Measurements from ENCODE around the gene STK25. TPM values are rescaled to one million over a fixed set of nuclear protein-coding genes. Genes with fewer than 3 reads are reported as not detected.

STK25 gene
- 138 and 185 TPM in 2 replicates for polyA plus RNA-seq (2011; rRNA removed)
- 237 and 255 TPM in 2 replicates for polyA plus RNA-seq (2012; cell fraction: cytosol; rRNA removed)
- 538 and 609 TPM in 2 replicates for polyA plus RNA-seq (2012; cell fraction: nucleus; rRNA removed)
- polyA plus RNA-seq (2017; fragmentation: RNase III; extraction: RNeasy Plus Mini Kit Qiagen cat#74134 plus additional on column Dnase treatment) = 91.5 to 108 TPM (median 101 TPM) in 3 replicates
- polyA minus RNA-seq (2011; rRNA and poly(A)+ RNA removed) = 189 and 205 TPM in 2 replicates

DNA sequence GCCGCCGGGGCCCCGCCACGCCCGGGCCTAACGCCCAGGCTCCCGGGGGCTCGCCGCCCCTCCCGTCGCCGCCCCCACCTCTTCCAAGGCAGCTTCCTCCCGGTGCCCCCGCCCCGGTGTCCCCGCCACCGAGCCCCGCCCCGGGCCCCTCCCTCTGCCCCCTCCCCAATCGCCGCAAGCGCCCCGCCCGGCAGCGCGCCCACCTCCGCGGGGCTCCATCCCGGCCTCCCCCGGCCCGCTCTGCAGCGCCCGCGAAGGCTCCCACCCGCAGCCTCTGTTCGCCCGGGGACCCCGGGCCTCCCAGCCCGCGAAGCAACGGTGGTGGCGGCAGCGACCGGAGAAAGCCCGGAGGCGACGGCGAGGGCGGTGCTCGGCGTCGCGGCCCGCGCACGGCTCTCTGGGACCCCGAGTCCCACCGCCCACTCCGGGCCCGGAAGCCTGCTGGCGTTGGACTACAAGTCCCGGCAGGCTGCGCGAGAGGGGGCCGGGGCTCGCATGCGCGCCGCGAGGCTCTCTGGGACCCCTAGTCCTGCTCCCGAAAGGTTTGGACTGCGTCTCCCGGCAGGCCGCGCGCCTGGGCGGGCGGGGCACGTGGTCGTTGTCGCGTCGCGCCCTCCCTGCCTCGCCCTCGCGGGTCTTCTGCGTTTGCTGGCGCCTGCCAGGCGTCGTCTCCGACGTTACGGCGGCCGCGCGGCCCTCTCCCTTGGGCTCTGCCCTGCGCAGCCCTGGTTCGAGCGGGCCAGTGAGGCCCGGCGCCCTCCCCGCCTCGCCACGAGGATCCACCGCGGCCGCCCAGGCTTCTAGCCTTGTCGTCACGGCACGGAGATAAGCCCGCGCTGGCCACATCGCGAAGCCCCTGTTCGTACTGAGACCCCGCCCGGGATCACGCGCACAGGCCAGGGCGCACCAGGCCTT, at the start of gene STK25:
Gene STK25 (minus strand): TSS at position 345 of the 915 bp plus-strand sequence. CDS start 549 bp downstream, outside the sequence.
- ChIA-PET POLR2A (no interaction called here), CTCF (interaction anchor here (0.6 to 1.0 kb wide), 3 partner anchors 130 to 153 kb away, joined by 3 read pairs; no protein-coding TSS in a partner anchor)
- H3K4me3 ChIP-seq = peak within 1 kb of the TSS; percentile 76
- peak within 1 kb of the TSS; percentile 97 to 99 for H3K27ac ChIP-seq
- DNase-seq (ENCODE audit: low read depth in 1 of 2, low spot score in 1 of 2) (peak; percentile 94 to 99), ATAC-seq (peak; percentile 89 to 95), FAIRE-seq (no peak)
- H3K9me3 ChIP-seq = no peaks in the 10 kb centered on the region
- H3K4me2 ChIP-seq = peak within 1 kb of the TSS; percentile 95
- peaks cover 13% of the 10 kb centered on the region for H3K4me1 ChIP-seq
- no CpG with 5 or more reads among the region's 122 CpGs for WGBS (ENCODE audit: missing lambda C conversion rate)
- peak; percentile 48; the same call in 1 of the 2 replicates for TF ChIP-seq HOXA7 (CRISPR knock-in tag; IDR thresholded peaks at IDR 0.05)
- TF ChIP-seq ZFP36 (IDR thresholded peaks at IDR 0.05; ENCODE audit: borderline replicate concordance, partially characterized antibody) = no peak
- peak; percentile 74 for TF ChIP-seq PHF8 (IDR thresholded peaks at IDR 0.05; ENCODE audit: borderline replicate concordance, low read depth)
- no peak for TF ChIP-seq FOSL2 (IDR thresholded peaks at IDR 0.05)
- TF ChIP-seq FOSL2 (CRISPR knock-in tag; IDR thresholded peaks at IDR 0.05) = 0 out of 2 replicates have a peak, but pooled peaks have one; percentile 12
- TF ChIP-seq SMC3 (IDR thresholded peaks at IDR 0.05) = no peak
- TF ChIP-seq, protein P1, sequence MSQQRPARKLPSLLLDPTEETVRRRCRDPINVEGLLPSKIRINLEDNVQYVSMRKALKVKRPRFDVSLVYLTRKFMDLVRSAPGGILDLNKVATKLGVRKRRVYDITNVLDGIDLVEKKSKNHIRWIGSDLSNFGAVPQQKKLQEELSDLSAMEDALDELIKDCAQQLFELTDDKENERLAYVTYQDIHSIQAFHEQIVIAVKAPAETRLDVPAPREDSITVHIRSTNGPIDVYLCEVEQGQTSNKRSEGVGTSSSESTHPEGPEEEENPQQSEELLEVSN (IDR thresholded peaks at IDR 0.05; ENCODE audit: borderline replicate concordance, low read depth) = peak; percentile 100
- TF ChIP-seq CBX8 (IDR thresholded peaks at IDR 0.05) = no peak
- TF ChIP-seq HEYL (CRISPR knock-in tag; IDR thresholded peaks at IDR 0.05) = peak; percentile 86
- TF ChIP-seq JUNB (IDR thresholded peaks at IDR 0.05) = no peak
- no peak for TF ChIP-seq ESRRA (IDR thresholded peaks at IDR 0.05; ENCODE audit: borderline replicate concordance, low read length)
- TF ChIP-seq POLR2A (IDR thresholded peaks at IDR 0.05; ENCODE audit: low read length) = peak; percentile 66
- TF ChIP-seq MAFK (IDR thresholded peaks at IDR 0.05; ENCODE audit: partially characterized antibody) = no peak
- no peak for TF ChIP-seq EHMT2 (IDR thresholded peaks at IDR 0.05; ENCODE audit: low read depth)
- TF ChIP-seq, protein P2, sequence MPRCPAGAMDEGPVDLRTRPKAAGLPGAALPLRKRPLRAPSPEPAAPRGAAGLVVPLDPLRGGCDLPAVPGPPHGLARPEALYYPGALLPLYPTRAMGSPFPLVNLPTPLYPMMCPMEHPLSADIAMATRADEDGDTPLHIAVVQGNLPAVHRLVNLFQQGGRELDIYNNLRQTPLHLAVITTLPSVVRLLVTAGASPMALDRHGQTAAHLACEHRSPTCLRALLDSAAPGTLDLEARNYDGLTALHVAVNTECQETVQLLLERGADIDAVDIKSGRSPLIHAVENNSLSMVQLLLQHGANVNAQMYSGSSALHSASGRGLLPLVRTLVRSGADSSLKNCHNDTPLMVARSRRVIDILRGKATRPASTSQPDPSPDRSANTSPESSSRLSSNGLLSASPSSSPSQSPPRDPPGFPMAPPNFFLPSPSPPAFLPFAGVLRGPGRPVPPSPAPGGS (IDR thresholded peaks at IDR 0.05) = peak; percentile 37; the same call in 1 of the 3 replicates
- TF ChIP-seq RAD21 (conservative IDR thresholded peaks at IDR 0.05 in 1 of 2, IDR thresholded peaks at IDR 0.05 in 1 of 2) = no peak
- no peak; the same call in 1 of the 2 replicates for TF ChIP-seq ZSCAN20 (CRISPR knock-in tag; IDR thresholded peaks at IDR 0.05)
- peak; percentile 99 for TF ChIP-seq RNF2 (IDR thresholded peaks at IDR 0.05; ENCODE audit: borderline replicate concordance, low read depth)
- TF ChIP-seq, protein P3, sequence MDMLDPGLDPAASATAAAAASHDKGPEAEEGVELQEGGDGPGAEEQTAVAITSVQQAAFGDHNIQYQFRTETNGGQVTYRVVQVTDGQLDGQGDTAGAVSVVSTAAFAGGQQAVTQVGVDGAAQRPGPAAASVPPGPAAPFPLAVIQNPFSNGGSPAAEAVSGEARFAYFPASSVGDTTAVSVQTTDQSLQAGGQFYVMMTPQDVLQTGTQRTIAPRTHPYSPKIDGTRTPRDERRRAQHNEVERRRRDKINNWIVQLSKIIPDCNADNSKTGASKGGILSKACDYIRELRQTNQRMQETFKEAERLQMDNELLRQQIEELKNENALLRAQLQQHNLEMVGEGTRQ (IDR thresholded peaks at IDR 0.05) = peak; percentile 90
- TF ChIP-seq, protein P4, sequence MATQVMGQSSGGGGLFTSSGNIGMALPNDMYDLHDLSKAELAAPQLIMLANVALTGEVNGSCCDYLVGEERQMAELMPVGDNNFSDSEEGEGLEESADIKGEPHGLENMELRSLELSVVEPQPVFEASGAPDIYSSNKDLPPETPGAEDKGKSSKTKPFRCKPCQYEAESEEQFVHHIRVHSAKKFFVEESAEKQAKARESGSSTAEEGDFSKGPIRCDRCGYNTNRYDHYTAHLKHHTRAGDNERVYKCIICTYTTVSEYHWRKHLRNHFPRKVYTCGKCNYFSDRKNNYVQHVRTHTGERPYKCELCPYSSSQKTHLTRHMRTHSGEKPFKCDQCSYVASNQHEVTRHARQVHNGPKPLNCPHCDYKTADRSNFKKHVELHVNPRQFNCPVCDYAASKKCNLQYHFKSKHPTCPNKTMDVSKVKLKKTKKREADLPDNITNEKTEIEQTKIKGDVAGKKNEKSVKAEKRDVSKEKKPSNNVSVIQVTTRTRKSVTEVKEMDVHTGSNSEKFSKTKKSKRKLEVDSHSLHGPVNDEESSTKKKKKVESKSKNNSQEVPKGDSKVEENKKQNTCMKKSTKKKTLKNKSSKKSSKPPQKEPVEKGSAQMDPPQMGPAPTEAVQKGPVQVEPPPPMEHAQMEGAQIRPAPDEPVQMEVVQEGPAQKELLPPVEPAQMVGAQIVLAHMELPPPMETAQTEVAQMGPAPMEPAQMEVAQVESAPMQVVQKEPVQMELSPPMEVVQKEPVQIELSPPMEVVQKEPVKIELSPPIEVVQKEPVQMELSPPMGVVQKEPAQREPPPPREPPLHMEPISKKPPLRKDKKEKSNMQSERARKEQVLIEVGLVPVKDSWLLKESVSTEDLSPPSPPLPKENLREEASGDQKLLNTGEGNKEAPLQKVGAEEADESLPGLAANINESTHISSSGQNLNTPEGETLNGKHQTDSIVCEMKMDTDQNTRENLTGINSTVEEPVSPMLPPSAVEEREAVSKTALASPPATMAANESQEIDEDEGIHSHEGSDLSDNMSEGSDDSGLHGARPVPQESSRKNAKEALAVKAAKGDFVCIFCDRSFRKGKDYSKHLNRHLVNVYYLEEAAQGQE (IDR thresholded peaks at IDR 0.05) = peak; percentile 63
- no peak for TF ChIP-seq ZC3H11A (IDR thresholded peaks at IDR 0.05)
- TF ChIP-seq CHD4 (IDR thresholded peaks at IDR 0.05; ENCODE audit: borderline replicate concordance) = no peak
- TF ChIP-seq CBX2 (IDR thresholded peaks at IDR 0.05; ENCODE audit: borderline replicate concordance, low read depth) = no peak
- TF ChIP-seq NPAS2 (CRISPR knock-in tag; IDR thresholded peaks at IDR 0.05; ENCODE audit: borderline replicate concordance) = 0 out of 2 replicates have a peak, but pooled peaks have one; percentile 56
- peak; percentile 88 for TF ChIP-seq EHF (CRISPR knock-in tag; IDR thresholded peaks at IDR 0.05)
- no peak for TF ChIP-seq POLR2AphosphoS2 (conservative IDR thresholded peaks at IDR 0.05; ENCODE audit: low read length)
- peak; percentile 84; the same call in 1 of the 2 replicates for TF ChIP-seq RARB (CRISPR knock-in tag; IDR thresholded peaks at IDR 0.05)
- 0 out of 2 replicates have a peak, but pooled peaks have one; percentile 31 for TF ChIP-seq RFX5 (IDR thresholded peaks at IDR 0.05)
- TF ChIP-seq, protein P5, sequence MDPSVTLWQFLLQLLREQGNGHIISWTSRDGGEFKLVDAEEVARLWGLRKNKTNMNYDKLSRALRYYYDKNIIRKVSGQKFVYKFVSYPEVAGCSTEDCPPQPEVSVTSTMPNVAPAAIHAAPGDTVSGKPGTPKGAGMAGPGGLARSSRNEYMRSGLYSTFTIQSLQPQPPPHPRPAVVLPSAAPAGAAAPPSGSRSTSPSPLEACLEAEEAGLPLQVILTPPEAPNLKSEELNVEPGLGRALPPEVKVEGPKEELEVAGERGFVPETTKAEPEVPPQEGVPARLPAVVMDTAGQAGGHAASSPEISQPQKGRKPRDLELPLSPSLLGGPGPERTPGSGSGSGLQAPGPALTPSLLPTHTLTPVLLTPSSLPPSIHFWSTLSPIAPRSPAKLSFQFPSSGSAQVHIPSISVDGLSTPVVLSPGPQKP (IDR thresholded peaks at IDR 0.05; ENCODE audit: low read depth, low read length) = no peak
- TF ChIP-seq, protein P6, sequence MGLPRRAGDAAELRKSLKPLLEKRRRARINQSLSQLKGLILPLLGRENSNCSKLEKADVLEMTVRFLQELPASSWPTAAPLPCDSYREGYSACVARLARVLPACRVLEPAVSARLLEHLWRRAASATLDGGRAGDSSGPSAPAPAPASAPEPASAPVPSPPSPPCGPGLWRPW (IDR thresholded peaks at IDR 0.05) = no peak

Data from A549 (cell line).